ENCODE measurements around the gene TBC1D7. TPM values are rescaled to one million over a fixed set of nuclear protein-coding genes. Genes with fewer than 3 reads are reported as not detected.
"Not testable (repeated sequence)": the region's sequence is repeated elsewhere in the genome, so short reads cannot be mapped to it uniquely, and the experiment has no call there.

TBC1D7 gene
- total RNA-seq, 1 experiment from 2014 or later = 44.9 TPM

- TF ChIP-seq, protein P1, sequence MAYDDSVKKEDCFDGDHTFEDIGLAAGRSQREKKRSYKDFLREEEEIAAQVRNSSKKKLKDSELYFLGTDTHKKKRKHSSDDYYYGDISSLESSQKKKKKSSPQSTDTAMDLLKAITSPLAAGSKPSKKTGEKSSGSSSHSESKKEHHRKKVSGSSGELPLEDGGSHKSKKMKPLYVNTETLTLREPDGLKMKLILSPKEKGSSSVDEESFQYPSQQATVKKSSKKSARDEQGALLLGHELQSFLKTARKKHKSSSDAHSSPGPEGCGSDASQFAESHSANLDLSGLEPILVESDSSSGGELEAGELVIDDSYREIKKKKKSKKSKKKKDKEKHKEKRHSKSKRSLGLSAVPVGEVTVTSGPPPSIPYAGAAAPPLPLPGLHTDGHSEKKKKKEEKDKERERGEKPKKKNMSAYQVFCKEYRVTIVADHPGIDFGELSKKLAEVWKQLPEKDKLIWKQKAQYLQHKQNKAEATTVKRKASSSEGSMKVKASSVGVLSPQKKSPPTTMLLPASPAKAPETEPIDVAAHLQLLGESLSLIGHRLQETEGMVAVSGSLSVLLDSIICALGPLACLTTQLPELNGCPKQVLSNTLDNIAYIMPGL (CRISPR knock-in tag; IDR thresholded peaks at IDR 0.05) = no peak
- TF ChIP-seq ZNF219 (CRISPR knock-in tag; IDR thresholded peaks at IDR 0.05; ENCODE audit: borderline replicate concordance) (no peak), ATF6 (CRISPR knock-in tag; IDR thresholded peaks at IDR 0.05) (no peak), MYBL2 (CRISPR knock-in tag; IDR thresholded peaks at IDR 0.05) (no peak), GABPB1 (CRISPR knock-in tag; IDR thresholded peaks at IDR 0.05) (no peak)
- TF ChIP-seq, protein P2, sequence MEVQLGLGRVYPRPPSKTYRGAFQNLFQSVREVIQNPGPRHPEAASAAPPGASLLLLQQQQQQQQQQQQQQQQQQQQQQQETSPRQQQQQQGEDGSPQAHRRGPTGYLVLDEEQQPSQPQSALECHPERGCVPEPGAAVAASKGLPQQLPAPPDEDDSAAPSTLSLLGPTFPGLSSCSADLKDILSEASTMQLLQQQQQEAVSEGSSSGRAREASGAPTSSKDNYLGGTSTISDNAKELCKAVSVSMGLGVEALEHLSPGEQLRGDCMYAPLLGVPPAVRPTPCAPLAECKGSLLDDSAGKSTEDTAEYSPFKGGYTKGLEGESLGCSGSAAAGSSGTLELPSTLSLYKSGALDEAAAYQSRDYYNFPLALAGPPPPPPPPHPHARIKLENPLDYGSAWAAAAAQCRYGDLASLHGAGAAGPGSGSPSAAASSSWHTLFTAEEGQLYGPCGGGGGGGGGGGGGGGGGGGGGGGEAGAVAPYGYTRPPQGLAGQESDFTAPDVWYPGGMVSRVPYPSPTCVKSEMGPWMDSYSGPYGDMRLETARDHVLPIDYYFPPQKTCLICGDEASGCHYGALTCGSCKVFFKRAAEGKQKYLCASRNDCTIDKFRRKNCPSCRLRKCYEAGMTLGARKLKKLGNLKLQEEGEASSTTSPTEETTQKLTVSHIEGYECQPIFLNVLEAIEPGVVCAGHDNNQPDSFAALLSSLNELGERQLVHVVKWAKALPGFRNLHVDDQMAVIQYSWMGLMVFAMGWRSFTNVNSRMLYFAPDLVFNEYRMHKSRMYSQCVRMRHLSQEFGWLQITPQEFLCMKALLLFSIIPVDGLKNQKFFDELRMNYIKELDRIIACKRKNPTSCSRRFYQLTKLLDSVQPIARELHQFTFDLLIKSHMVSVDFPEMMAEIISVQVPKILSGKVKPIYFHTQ (CRISPR knock-in tag; IDR thresholded peaks at IDR 0.05) = no peak
These were observed 492 bp upstream of the TBC1D7 start (continued) for GRCh38 chr6:13328875-13329183.

GRCh38 chr6:13327691-13328075 lies 654 bp downstream of the TBC1D7 start:
- H3K27me3 Mint-ChIP-seq (ENCODE audit: low read depth) = no peaks in the 10 kb centered on the region
- peak overlapping the region; percentile 89 for H3K4me3 Mint-ChIP-seq
- H3K4me1 Mint-ChIP-seq = peaks cover 22% of the 10 kb centered on the region
- H3K36me3 Mint-ChIP-seq = peaks cover 28% of the 10 kb centered on the region
- ChIA-PET POLR2A (interaction anchor here (1.3 to 2.1 kb wide), 3 partner anchors 30 to 287 kb away, joined by 3 to 12 read pairs (median 7); partner anchors contain the start of gene NOL7), CTCF (interaction anchor here (0.7 to 2.5 kb wide), 4 partner anchors 39 to 287 kb away, joined by 3 to 20 read pairs (median 3); partner anchors contain the start of gene NOL7)
- peak overlapping the region; percentile 91 for H3K27ac Mint-ChIP-seq
- TF ChIP-seq SOX15 (CRISPR knock-in tag; IDR thresholded peaks at IDR 0.05) (no peak), SP1 (CRISPR knock-in tag; conservative IDR thresholded peaks at IDR 0.05) (no peak), ZNF219 (CRISPR knock-in tag; IDR thresholded peaks at IDR 0.05; ENCODE audit: borderline replicate concordance) (no peak), FOXK1 (CRISPR knock-in tag; IDR thresholded peaks at IDR 0.05) (no peak), ZNF416 (CRISPR knock-in tag; IDR thresholded peaks at IDR 0.05) (no peak)
- TF ChIP-seq, protein P3, sequence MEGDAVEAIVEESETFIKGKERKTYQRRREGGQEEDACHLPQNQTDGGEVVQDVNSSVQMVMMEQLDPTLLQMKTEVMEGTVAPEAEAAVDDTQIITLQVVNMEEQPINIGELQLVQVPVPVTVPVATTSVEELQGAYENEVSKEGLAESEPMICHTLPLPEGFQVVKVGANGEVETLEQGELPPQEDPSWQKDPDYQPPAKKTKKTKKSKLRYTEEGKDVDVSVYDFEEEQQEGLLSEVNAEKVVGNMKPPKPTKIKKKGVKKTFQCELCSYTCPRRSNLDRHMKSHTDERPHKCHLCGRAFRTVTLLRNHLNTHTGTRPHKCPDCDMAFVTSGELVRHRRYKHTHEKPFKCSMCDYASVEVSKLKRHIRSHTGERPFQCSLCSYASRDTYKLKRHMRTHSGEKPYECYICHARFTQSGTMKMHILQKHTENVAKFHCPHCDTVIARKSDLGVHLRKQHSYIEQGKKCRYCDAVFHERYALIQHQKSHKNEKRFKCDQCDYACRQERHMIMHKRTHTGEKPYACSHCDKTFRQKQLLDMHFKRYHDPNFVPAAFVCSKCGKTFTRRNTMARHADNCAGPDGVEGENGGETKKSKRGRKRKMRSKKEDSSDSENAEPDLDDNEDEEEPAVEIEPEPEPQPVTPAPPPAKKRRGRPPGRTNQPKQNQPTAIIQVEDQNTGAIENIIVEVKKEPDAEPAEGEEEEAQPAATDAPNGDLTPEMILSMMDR (IDR thresholded peaks at IDR 0.05) = no peak
- no peak for ATAC-seq
- DNase-seq (ENCODE audit: low spot score) = no peak
- H3K9me3 Mint-ChIP-seq = no peaks in the 10 kb centered on the region

DNA sequence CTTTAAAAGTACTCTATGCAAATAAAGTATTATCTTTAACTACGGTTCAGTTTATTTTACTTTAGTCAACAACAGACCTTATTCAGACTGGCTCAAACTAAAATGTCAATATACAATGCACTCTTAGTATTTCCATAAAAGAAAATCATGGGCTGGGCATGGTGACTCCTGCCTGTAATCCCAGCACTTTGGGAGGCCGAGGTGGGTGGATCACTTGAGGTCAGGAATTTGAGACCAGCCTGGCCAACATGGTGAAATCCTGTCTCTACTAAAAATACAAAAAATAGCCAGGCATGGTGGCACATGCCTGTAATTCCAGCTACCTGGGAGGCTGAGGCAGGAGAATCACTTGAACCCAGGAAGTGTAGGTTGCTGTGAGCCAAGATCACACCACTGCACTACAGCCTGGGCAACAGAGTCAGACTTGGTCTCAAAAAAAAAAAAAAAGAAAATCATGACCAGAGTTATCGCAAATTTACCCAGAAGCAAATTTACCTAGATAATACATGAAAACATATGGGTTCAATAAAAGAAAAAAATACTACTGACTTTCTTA lies 2.2 kb downstream of the TBC1D7 start:
- H3K36me3 Mint-ChIP-seq = peaks cover 38% of the 10 kb centered on the region
- H3K4me3 Mint-ChIP-seq = peak overlapping the region; percentile 89
- H3K4me1 Mint-ChIP-seq = peaks cover 22% of the 10 kb centered on the region

More for the DNA sequence above, 2.2 kb downstream of the TBC1D7 start:
- H3K9me3 Mint-ChIP-seq; POLR2A ChIA-PET; CTCF ChIA-PET; H3K27me3 Mint-ChIP-seq (ENCODE audit: low read depth); H3K27ac Mint-ChIP-seq; ATAC-seq; DNase-seq (ENCODE audit: low spot score): not testable (repeated sequence)

All from WTC11 (cell line).